ENCODE data around the gene IPO9. TPM values are rescaled to one million over a fixed set of nuclear protein-coding genes. Genes with fewer than 3 reads are reported as not detected.

The IPO9 gene
- 25.3 and 28.8 TPM in 2 replicates for total RNA-seq

DNA sequence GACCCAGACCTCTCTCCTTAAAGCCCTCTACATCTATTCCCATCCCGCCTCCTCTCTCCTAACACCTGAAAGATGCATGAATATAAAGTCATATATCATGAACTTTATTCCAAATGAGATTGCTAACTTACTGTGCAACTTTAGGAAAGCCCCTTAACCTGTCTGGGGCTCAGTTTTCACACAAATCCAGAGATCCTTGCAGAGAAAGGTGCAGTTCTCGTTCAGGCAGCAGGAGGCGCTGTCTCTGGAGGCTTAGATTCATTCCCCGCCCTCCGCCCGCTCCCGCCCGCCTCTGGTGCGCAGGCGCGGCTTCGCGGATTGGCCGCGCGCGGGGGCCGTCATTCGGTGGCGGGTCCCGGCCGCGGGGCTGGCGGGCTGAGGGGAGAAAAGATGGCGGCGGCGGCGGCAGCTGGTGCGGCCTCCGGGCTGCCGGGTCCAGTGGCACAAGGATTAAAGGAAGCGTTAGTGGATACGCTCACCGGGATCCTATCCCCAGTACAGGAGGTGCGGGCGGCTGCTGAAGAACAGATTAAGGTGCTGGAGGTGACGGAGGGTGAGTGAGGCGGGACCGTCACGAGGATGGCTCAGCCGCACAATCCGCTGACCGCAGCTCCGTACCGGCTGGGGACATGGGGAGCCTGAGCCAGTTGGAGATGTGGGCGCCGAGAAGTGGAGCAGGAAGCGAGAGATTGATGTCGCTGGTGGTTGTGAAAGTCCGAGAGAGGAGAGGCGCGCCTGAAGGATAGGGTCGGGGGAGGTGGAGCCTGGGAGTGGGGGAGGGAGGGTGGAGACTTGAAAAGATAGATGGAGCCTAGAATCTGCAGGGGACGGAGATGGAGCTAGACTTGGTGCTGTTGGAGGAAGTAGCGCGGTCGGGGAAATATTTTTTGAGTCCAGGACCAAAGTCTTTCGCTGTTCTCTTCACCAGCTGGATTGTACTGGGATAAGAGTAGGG, at the start of gene IPO9:
TSS of gene IPO9 (plus strand) at position 338 of the 955 bp plus-strand sequence. CDS start at position 391, 53 bp downstream.

DNA sequence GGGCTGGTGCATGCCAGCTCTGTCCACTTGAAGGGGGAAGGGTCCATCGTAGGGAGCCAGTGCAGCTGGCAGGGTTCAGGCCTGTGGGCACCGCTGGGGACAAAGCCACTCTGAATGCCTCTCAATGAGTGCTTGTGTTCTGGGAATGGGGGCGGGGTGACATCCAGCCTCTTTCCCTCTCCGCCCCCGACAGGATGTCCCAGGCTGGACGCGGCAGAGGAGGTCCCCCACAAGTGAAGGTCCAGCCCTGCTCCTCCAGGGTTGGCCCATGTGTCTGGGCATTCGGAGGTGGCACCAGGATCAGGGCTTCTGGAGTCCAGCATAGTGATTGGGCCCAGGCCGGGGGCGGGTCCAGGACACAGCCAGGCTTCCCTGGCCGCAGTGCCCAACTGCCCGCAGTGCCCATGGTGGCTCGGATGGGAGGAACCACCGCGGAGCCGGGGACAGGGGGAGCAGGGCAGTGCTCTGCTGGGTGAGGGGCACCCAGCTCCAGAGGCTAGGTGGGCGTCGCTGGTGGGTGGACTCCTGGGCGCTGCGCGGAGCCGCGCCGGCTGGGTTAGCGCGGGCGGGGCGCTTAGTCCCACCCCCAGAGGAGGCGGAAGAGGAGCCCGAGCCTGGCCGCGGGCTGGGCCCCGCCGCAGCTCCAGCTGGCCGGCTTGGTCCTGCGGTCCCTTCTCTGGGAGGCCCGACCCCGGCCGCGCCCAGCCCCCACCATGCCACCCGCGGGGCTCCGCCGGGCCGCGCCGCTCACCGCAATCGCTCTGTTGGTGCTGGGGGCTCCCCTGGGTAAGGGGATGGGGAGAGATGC, 59.5 kb downstream of the IPO9 start, which contains the start of gene SHISA4:
TSS of gene SHISA4 (plus strand) at position 617 of the 808 bp plus-strand sequence. CDS start at position 714, 97 bp downstream.

Small RNAs within 50 kb of the gene (small RNA-seq; reads per million reads assigned to genes)
- gene MIR1231 (not detected), gene MIR6739 (not detected)

Other genes with a start within 250 kb of the IPO9 start
- 21.0 and 21.7 TPM in 2 replicates for gene SHISA4, start 59.7 kb downstream of the IPO9 start, total RNA-seq
- gene LMOD1, start 117.4 kb downstream of the IPO9 start, total RNA-seq = 1.4 and 3.5 TPM in 2 replicates
- gene TIMM17A, start 126.3 kb downstream of the IPO9 start, total RNA-seq = 55.0 and 57.4 TPM in 2 replicates
- 64.0 and 64.6 TPM in 2 replicates for gene RNPEP, start 153.5 kb downstream of the IPO9 start, total RNA-seq
- 0.13 and 0.32 TPM in 2 replicates for gene ELF3, start 181.4 kb downstream of the IPO9 start, total RNA-seq